ENCODE data around the gene PRLH.

DNA sequence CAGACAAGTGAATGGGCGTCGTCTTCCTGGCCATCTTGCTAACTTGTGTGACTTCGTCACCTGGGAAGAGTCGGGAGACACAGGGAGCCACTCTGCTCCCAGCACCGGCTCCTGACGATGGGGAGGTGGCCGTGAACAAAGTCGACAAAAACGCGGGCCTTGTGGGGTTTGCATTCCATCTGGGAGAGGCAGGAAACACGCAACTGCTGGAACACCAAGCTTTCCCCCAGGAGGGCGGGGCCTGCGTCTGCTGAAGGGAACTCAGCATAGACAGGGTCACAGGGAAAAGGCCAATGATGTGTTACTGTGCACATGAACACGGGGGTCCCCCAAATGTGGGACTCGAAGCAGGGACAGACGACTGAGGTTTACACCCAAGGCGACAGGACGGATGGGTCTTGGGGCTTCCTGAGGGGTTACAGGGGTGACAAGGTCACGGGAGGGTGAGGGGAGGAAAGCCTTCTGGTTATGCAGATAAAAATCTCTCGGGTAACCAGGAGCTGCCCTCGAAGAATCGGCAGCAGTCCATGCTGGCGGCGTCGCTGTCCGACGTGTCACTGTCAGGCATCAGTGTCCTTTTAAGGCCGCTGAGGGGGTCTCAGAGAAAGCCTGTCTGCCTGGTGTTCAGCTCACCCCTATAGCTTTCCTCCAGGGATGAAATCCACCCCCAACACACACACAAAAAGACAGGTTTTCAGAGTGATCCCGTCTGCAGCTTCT, 28.2 kb upstream of the PRLH start:
- TF ChIP-seq, protein P1, sequence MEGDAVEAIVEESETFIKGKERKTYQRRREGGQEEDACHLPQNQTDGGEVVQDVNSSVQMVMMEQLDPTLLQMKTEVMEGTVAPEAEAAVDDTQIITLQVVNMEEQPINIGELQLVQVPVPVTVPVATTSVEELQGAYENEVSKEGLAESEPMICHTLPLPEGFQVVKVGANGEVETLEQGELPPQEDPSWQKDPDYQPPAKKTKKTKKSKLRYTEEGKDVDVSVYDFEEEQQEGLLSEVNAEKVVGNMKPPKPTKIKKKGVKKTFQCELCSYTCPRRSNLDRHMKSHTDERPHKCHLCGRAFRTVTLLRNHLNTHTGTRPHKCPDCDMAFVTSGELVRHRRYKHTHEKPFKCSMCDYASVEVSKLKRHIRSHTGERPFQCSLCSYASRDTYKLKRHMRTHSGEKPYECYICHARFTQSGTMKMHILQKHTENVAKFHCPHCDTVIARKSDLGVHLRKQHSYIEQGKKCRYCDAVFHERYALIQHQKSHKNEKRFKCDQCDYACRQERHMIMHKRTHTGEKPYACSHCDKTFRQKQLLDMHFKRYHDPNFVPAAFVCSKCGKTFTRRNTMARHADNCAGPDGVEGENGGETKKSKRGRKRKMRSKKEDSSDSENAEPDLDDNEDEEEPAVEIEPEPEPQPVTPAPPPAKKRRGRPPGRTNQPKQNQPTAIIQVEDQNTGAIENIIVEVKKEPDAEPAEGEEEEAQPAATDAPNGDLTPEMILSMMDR (conservative IDR thresholded peaks at IDR 0.05 in 1 of 2, IDR thresholded peaks at IDR 0.05 in 1 of 2; ENCODE audit: low read depth in 1 of 2, low read length in 2 of 2): no peak
- TF ChIP-seq EZH2 (IDR thresholded peaks at IDR 0.05; ENCODE audit: low read length, missing control alignments): no peak

Measured in fibroblast of lung (primary cell).